ENCODE measurements around the gene HIGD1C.

DNA sequence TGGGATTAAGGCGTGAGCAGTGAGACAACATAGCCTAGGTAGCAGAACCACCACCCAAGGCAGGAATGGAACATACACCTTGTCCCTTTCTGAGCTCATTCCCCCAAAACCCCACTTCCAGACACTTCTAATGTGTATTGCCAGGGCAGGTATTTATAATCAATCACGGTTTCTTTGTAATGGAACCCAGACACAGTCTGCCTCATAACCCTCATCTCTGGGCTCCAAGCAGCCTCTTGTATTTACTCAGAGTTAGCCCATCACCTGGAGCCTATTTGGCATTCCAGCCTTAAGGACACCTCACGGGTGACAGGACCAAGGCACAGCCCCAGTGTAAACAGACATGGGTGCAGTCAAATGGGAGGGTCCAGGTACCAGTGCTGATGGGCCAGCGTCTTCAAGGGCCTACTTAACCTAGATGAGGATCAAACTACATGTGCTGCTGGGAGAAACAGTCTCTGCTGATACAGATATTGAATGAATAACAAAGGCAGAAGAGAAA is 2.5 kb upstream of the HIGD1C start:
- TF ChIP-seq, protein P1, sequence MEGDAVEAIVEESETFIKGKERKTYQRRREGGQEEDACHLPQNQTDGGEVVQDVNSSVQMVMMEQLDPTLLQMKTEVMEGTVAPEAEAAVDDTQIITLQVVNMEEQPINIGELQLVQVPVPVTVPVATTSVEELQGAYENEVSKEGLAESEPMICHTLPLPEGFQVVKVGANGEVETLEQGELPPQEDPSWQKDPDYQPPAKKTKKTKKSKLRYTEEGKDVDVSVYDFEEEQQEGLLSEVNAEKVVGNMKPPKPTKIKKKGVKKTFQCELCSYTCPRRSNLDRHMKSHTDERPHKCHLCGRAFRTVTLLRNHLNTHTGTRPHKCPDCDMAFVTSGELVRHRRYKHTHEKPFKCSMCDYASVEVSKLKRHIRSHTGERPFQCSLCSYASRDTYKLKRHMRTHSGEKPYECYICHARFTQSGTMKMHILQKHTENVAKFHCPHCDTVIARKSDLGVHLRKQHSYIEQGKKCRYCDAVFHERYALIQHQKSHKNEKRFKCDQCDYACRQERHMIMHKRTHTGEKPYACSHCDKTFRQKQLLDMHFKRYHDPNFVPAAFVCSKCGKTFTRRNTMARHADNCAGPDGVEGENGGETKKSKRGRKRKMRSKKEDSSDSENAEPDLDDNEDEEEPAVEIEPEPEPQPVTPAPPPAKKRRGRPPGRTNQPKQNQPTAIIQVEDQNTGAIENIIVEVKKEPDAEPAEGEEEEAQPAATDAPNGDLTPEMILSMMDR (IDR thresholded peaks at IDR 0.05), result no peak
- no peak for TF ChIP-seq POLR2A (IDR thresholded peaks at IDR 0.05)
